Lower lobe of right lung (tissue), 2 donors: ENCODE results near the gene AZU1. TPM values are rescaled to one million over a fixed set of nuclear protein-coding genes. Genes with fewer than 3 reads are reported as not detected.
A peak's percentile ranks its signal among the peaks of the same experiment; 100 is the strongest.

Experiments used
- ATAC-seq, 2 donors: fragments of 200-7000 bp; cut with Tn5 transposase; one replicate each; pipeline ENCODE4 v1.9.1; 2020 to 2022; ENCODE audit warnings: mild to moderate bottlenecking in 2 of 2, moderate library complexity in 2 of 2
- DNase-seq: peaks from one replicate; pipeline ENCODE4 v3.0.0-alpha.2; 2020
- H3K27ac ChIP-seq: fragments of 200-600 bp; one replicate; pipeline ENCODE4 v1.8.0; 2022
- H3K27me3 ChIP-seq: fragments of 200-600 bp; one replicate; pipeline ENCODE4 v1.8.0; 2022; ENCODE audit warnings: low read depth
- H3K36me3 ChIP-seq: fragments of 200-600 bp; one replicate; pipeline ENCODE4 v1.8.0; 2022; ENCODE audit warnings: mild to moderate bottlenecking
- H3K4me1 ChIP-seq: fragments of 200-600 bp; one replicate; pipeline ENCODE4 v1.8.0; 2022
- H3K4me3 ChIP-seq: fragments of 200-600 bp; one replicate; pipeline ENCODE4 v1.8.0; 2022; ENCODE audit warnings: mild to moderate bottlenecking
- H3K9me3 ChIP-seq: fragments of 200-600 bp; one replicate; pipeline ENCODE4 v1.8.0; 2022
- CTCF ChIP-seq: fragments of 200-600 bp; IDR thresholded peaks from one replicate; pipeline ENCODE4 v1.8.0; 2022; ENCODE audit warnings: antibody characterized with exemption, mild to moderate bottlenecking
- intact Hi-C: fragments of 100-400 bp; cut with DNase I; formaldehyde crosslinking; loops from one replicate; pipeline ENCODE4 v1.11.0; 2022
- total RNA-seq: library from RNA; stranded (reverse); fragmentation: NEBNext Ultra II Directional; extraction: Animal tissue kit (Norgen Biotek cat#: 25700); gene quantifications from one replicate; pipeline ENCODE4 v1.2.1, GENCODE V29; 2021
- donor health status: DM: no; HTN: yes; CAD: no; lungs with severe emphysema.

AZU1 gene
- total RNA-seq, 1 donor from 2014 or later = 1.7 TPM

GRCh38 chr19:871446-872265 lies 44.0 kb downstream of the AZU1 start:
- Histone ChIP-seq H3K4me3 (peak overlapping the region; percentile 37), H3K4me1 (peaks cover 25% of the 10 kb centered on the region), H3K36me3 (peaks cover 40% of the 10 kb centered on the region), H3K9me3 (no peaks in the 10 kb centered on the region), H3K27ac (peak overlapping the region; percentile 88), H3K27me3 (no peaks in the 10 kb centered on the region)
- no peak for DNase-seq
- intact Hi-C loops = no loop called here
- TF ChIP-seq CTCF = no peak
- ATAC-seq = peak in 1 of 2 donors; percentile 5

- Histone ChIP-seq H3K27ac (peak overlapping the region; percentile 88), H3K9me3 (no peaks in the 10 kb centered on the region), H3K36me3 (peaks cover 45% of the 10 kb centered on the region), H3K4me1 (peaks cover 25% of the 10 kb centered on the region), H3K27me3 (no peaks in the 10 kb centered on the region), H3K4me3 (peak overlapping the region; percentile 37)
- TF ChIP-seq CTCF = no peak
- intact Hi-C loops = no loop called here
- ATAC-seq (peak; percentile 78 to 81), DNase-seq (peak; percentile 88)
Measured at GRCh38 chr19:872266-872951, 44.8 kb downstream of the AZU1 start.

- DNase-seq (peak; percentile 77), ATAC-seq (peak; percentile 52 to 71)
- intact Hi-C loops = no loop called here
- H3K36me3 ChIP-seq = peaks cover 39% of the 10 kb centered on the region
- H3K27me3 ChIP-seq = no peaks in the 10 kb centered on the region
- peaks cover 25% of the 10 kb centered on the region for H3K4me1 ChIP-seq
- no peak overlapping the region for H3K4me3 ChIP-seq
- no peak for TF ChIP-seq CTCF
- no peaks in the 10 kb centered on the region for H3K9me3 ChIP-seq
- H3K27ac ChIP-seq = no peak overlapping the region
Measured at GRCh38 chr19:873084-873483, 45.4 kb downstream of the AZU1 start.

- Histone ChIP-seq H3K36me3 (peaks cover 34% of the 10 kb centered on the region), H3K27me3 (no peaks in the 10 kb centered on the region), H3K27ac (no peak overlapping the region), H3K4me1 (peaks cover 25% of the 10 kb centered on the region), H3K4me3 (no peak overlapping the region), H3K9me3 (no peaks in the 10 kb centered on the region)
- no peak for ATAC-seq
- no peak for TF ChIP-seq CTCF
- intact Hi-C loops = no loop called here
- no peak for DNase-seq
Measured at GRCh38 chr19:873561-874041, 46.0 kb downstream of the AZU1 start.

GRCh38 chr19:875265-875879 lies 47.7 kb downstream of the AZU1 start:
- no peak for TF ChIP-seq CTCF
- H3K27me3 ChIP-seq = no peaks in the 10 kb centered on the region
- no peak for ATAC-seq
- no peak for DNase-seq
- H3K4me1 ChIP-seq = peaks cover 9% of the 10 kb centered on the region
- H3K9me3 ChIP-seq = no peaks in the 10 kb centered on the region
- no peak overlapping the region for H3K27ac ChIP-seq
- intact Hi-C loops = no loop called here
- H3K4me3 ChIP-seq = no peak overlapping the region
- peaks cover 37% of the 10 kb centered on the region for H3K36me3 ChIP-seq
